GM19099 (cell line): Measurements from ENCODE around the gene SARDH.

ENCODE experiments used
- POLR2A ChIP-seq: IDR thresholded peaks from 3 replicates; pipeline ENCODE4 v1.6.1; 2011; ENCODE audit warnings: low read depth; ENCODE audit not compliant: insufficient read length; ENCODE audit errors: extremely low read depth

Gene SARDH

GRCh38 chr9:133686642-133687575 lies 51.2 kb downstream of the SARDH start:
- TF ChIP-seq POLR2A = no peak

DNA sequence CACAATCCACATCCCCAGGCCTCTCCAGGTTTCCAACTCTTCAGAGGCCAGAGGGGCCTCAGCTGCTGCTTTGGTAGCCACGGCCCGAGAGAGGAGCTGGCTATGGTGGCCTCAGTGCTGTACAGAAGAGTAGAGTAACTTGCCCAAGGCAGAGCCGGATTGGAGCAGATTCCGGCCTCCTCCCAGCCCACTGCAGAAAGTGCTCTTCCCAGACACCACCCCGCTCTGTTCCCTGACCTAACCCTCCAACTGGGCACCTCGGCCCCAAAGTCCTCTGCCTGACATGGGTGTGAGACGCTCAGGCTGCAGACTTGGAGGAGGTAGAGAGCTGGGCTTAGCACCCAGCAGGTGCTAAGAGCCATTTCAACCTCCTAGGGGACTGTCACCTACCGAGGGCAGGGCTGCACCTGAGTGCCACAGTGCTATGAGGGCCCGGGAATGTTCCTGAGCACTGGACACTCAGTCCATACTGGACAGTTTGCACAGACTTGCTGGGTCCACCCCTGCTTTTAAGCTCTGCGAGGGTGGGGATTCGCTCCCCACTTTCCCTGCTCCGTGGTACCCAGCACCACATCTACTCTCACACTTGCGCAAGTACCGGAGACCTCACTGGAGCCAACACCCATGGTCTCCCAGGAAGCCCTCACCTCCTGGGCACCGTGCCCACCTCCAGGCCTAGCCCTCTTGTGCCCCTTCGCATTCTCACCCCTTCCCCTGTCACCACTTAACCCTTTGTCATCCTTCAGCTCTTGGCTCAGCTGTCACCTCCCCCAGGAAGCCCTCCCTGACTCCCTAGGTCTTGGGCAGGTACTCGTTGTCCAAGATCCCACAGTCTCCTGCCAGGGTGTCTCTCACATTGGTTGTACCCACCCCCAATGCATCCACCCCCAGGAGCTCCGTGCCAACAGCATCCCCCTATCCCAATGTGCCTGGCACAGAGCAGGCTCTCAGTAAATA lies 52.2 kb downstream of the SARDH start:
- TF ChIP-seq POLR2A = no peak

DNA sequence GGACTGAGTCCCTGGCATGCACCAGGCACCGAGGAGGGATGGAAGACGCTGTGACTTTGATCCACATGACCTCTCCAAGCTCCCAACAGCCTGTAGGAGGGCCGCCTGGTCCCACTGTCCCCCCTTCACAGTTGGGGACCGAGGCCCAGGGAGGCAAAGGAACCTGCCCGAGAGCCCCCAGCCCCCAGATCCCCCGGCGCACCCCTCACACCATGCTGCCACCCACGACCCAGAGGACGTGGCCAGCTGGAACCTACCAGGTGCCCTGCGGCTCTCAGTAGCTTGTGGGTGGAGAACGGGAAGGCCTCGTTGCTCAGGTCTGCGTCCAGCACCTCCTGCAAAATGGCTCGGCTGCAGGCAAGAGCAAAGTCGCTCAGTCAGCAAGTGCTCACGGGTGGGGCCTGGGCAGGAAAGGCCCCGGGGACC lies 53.2 kb downstream of the SARDH start:
- no peak for TF ChIP-seq POLR2A

DNA sequence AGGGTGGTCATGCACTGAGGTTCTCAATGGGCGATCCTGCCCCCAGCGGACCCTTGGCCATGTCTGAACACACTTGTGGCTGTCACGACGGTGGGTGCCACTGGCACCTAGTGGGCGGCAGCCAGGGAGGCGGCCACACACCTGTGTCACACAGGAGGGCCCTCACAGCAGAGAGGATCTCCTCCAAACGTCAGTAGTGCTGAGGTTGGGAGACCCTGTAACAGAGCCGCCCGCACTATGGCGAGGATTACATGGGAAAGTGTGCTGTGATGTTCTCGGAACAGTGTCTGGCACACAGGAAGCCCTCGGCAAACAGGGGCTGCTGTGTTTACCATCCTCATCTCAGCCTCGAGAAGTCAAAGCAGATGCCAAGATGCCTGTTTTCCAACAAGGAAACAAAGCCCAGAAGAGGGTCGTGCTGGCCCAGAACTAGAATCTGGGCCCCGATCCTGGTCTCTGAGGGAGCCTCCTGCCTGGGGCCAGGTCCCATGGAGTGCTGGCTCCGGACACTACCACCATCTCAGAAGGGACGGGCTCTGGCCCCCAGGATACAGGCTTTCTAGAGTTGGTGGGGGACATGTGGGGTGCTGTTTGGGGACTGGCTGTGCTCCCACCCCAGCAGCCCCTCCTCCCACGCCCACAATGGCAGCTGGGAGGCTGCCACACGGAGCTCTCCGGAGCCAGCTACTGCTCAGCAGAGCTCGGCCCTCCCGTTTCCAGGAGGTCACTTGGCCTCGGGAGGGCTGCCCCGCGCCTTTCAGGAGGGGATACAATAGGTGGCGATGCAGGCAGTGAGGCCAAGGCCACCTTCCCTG lies 53.8 kb downstream of the SARDH start:
- no peak for TF ChIP-seq POLR2A

GRCh38 chr9:133683586-133684120 lies 54.5 kb downstream of the SARDH start:
- TF ChIP-seq POLR2A = no peak

GRCh38 chr9:133682818-133683585 lies 55.1 kb downstream of the SARDH start:
- TF ChIP-seq POLR2A = no peak

- TF ChIP-seq POLR2A = no peak
Observed at GRCh38 chr9:133681658-133682306, 56.4 kb downstream of the SARDH start.

DNA sequence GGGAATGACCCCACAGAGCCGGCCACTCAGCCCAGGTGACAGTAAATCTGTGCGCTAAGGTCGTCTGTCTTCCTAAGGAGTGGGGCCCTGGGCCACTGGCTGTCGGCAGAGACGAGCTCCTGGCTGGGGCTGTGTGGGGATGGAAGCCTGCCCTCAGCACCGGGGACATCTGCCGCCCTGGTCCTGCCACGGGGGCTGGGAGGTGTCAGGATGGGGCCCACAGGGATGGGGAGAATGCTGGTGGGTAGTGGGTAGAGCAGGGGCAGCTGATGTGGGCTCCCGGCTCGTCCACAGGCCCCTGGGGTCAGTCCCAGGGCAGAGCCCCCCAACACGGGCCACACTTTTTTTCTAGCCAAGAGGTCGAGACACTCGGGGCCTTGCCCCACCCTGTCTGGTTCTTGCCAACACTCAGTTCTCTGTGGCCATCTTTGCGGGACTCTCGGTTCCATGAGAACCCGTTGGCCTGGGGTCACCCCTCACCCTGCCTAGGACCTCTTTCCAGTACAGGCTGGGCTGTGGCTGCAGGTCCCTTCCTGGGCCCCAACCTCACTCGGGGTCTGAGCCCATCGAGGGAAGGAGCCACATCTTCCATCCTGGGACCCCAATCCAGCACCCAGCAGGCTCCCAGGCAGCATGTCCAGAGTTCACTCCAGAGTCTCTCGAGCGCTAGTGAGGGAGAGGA lies 57.0 kb downstream of the SARDH start:
- no peak for TF ChIP-seq POLR2A

- no peak for TF ChIP-seq POLR2A
Observed at GRCh38 chr9:133680250-133680975, 57.7 kb downstream of the SARDH start.

DNA sequence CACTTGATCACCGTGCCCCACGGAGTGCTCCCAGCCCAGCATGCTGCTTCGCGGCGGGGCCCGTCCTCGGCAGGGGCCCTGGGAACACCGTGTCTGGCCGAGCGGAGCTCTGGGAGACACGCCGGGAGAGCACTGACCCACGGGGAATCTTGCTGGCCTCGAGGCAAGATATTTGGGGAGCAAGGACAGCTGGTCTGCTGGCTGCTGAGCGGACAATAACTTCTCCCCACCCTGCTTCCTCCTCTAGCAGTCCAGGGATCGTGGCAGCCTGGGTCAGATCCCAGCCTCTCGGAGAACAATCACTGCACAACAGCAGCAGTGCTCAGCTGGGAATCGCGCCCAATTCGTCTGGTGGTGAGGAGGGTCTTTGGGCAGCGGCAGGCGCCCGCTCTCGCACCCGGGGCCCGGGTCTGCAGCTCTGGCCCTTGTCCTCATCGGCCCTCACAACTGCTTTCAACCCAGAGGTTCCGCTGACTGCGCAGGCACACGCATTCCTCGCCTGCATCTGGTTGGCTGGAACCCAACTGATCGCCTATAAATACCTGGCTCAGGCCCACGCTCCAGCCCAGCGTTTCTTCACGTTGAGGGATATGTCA lies 58.6 kb downstream of the SARDH start:
- TF ChIP-seq POLR2A = no peak

DNA sequence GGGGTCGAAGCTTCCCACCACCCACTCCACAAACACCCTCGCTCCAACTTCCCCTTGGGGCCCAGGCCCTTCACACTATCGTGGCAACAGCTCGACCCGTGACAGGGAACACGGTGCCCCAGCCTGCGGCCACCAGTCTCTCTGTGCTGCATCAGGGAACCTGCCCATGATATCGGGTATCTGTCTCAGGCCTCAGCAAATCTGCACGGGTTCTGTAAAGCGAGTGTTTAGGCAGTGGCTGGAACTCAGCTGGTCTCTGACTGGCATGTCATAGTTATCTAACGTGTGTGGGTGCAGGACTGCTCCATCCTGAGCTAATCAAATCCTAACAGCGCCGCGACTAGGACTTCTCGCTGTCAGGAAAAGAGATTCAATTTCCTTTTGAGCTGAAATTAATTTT lies 59.1 kb downstream of the SARDH start:
- no peak for TF ChIP-seq POLR2A
